Fibroblast of lung (primary cell): ENCODE data around the gene SELPLG.

Experiments used
- CTCF ChIP-seq, 2 donors: IDR thresholded peaks in 1 of 2; conservative IDR thresholded peaks in 1 of 2; 1 replicate in 1 of 2; 2 replicates in 1 of 2; pipeline ENCODE4 v1.5.1; 2011 to 2012; ENCODE audit warnings: low read length in 2 of 2, control low read depth in 1 of 2, inconsistent platforms in 1 of 2, low read depth in 1 of 2, mild to moderate bottlenecking in 1 of 2
- EZH2 ChIP-seq: IDR thresholded peaks from 2 replicates; pipeline ENCODE4 v1.5.1; 2012; ENCODE audit warnings: low read length, control low read depth, mild to moderate bottlenecking; ENCODE audit errors: missing control alignments

- TF ChIP-seq CTCF (conservative IDR thresholded peaks at IDR 0.05 in 1 of 2, IDR thresholded peaks at IDR 0.05 in 1 of 2; ENCODE audit: low read depth in 1 of 2, low read length in 2 of 2), result no peak
- TF ChIP-seq EZH2, result no peak
Observed at GRCh38 chr12:108604208-108604941, 29.3 kb downstream of the SELPLG start.
